HCT116 (cell line): ENCODE results near the gene TBC1D22B. TPM values are rescaled to one million over a fixed set of nuclear protein-coding genes. Genes with fewer than 3 reads are reported as not detected.

ENCODE experiments used
- ATAC-seq: fragments of 200-7000 bp; cut with Tn5 transposase; 2 replicates; pipeline ENCODE4 v1.9.1; 2020; ENCODE audit warnings: mild to moderate bottlenecking, moderate library complexity
- BruUV-seq: library from RNA; stranded (reverse); fragments of 400-500 nt; replicated peaks from 2 replicates; lab custom pipeline; 2021; lab: Mats Ljungman, UMichigan
- CTCF ChIA-PET: fragments of 300-600 bp; sonication (Branson Sonifier 250); formaldehyde crosslinking; loops from one replicate; lab custom pipeline; 2021; ENCODE audit warnings: antibody characterized with exemption; lab: Charles Lee
- POLR2A ChIA-PET: fragments of 300-600, 350-600 bp; sonication (Branson Sonifier 250); formaldehyde crosslinking; loops from one replicate; lab custom pipeline; 2021; ENCODE audit warnings: antibody characterized with exemption; lab: Charles Lee
- RAD21 ChIA-PET, 2 experiments: fragments of 300-600 bp; sonication (Branson Sonifier 250); formaldehyde crosslinking; loops; one replicate each; lab custom pipeline; 2023; ENCODE audit warnings: low total read pairs in 2 of 2; ENCODE audit not compliant: uncharacterized antibody in 2 of 2, unreplicated experiment in 2 of 2, low non-redundant PET in 1 of 2; lab: Charles Lee
- DNase-seq: peaks from one replicate; pipeline ENCODE4 v3.0.0-alpha.2; 2010; ENCODE audit warnings: low read depth, low spot score
- H2AFZ ChIP-seq: fragments of 200-600 bp; shearing (Covaris generic), sonication (generic); 2 replicates; pipeline ENCODE4 v1.6.1; 2017; ENCODE audit warnings: low read depth, mixed run types, mixed read lengths, antibody characterized with exemption, low read length; ENCODE audit not compliant: poor library complexity, severe bottlenecking
- H3K27ac ChIP-seq: 2 replicates; pipeline ENCODE4 v1.5.1; 2012; ENCODE audit warnings: low read depth, low read length
- H3K27me3 ChIP-seq: fragments of 200-600 bp; sonication (generic); 2 replicates; pipeline ENCODE4 v1.6.1; 2016; ENCODE audit warnings: mixed run types, low read length, mixed read lengths; ENCODE audit not compliant: insufficient read depth
- H3K36me3 ChIP-seq, 2 experiments: fragments of 200-500 bp in 1 of 2; fragments of 200-600 bp in 1 of 2; sonication (Bioruptor generic) in 1 of 2; sonication (generic) in 1 of 2; 2 replicates each; pipeline versions ENCODE4 v1.5.1 to v1.6.1; 2014 to 2016; ENCODE audit warnings: low read length in 2 of 2, inconsistent platforms in 1 of 2, mixed read lengths in 1 of 2, mixed run types in 1 of 2; ENCODE audit not compliant: insufficient read depth in 2 of 2, control insufficient read depth in 1 of 2
- H3K4me1 ChIP-seq, 2 experiments: fragments of 200-600 bp in 1 of 2; sonication (generic) in 1 of 2; 2 replicates each; pipeline versions ENCODE4 v1.5.1 to v1.6.1; 2012 to 2017; ENCODE audit warnings: low read length in 2 of 2, inconsistent platforms in 1 of 2, mild to moderate bottlenecking in 1 of 2, mixed read lengths in 1 of 2, mixed run types in 1 of 2, moderate library complexity in 1 of 2; ENCODE audit not compliant: insufficient read depth in 2 of 2, control insufficient read depth in 1 of 2
- H3K4me2 ChIP-seq: fragments of 200-600 bp; sonication (generic); 2 replicates; pipeline ENCODE4 v1.6.1; 2017; ENCODE audit warnings: mixed run types, low read length, mixed read lengths
- H3K4me3 ChIP-seq, 2 experiments: fragments of 200-600 bp in 1 of 2; sonication (generic) in 1 of 2; replicated peaks in 1 of 2; 2 replicates each; pipeline ENCODE4 v1.5.1; 2011 to 2016; ENCODE audit warnings: low read length in 2 of 2, control low read depth in 1 of 2, low read depth in 1 of 2, mild to moderate bottlenecking in 1 of 2, mixed read lengths in 1 of 2, mixed run types in 1 of 2
- H3K79me2 ChIP-seq: fragments of 200-600 bp; sonication (generic); 2 replicates; pipeline ENCODE4 v1.6.1; 2017; ENCODE audit warnings: mild to moderate bottlenecking, mixed run types, low read length, moderate library complexity, mixed read lengths; ENCODE audit not compliant: insufficient read depth
- H3K9ac ChIP-seq: fragments of 200-600 bp; sonication (generic); 2 replicates; pipeline ENCODE4 v1.6.1; 2016; ENCODE audit warnings: low read length, mixed read lengths
- H3K9me2 ChIP-seq: fragments of 200-600 bp; sonication (generic), shearing (Covaris generic); 2 replicates; pipeline ENCODE4 v1.6.1; 2017; ENCODE audit warnings: mixed run types, mild to moderate bottlenecking, moderate library complexity; ENCODE audit not compliant: insufficient read depth
- H3K9me3 ChIP-seq, 2 experiments: fragments of 200-500 bp in 1 of 2; fragments of 200-600 bp in 1 of 2; sonication (Bioruptor generic) in 1 of 2; sonication (generic) in 1 of 2; 2 replicates each; pipeline ENCODE4 v1.6.1; 2014 to 2017; ENCODE audit warnings: low read length in 2 of 2, mixed read lengths in 2 of 2, inconsistent platforms in 1 of 2, low read depth in 1 of 2, mild to moderate bottlenecking in 1 of 2, mixed run types in 1 of 2, moderate library complexity in 1 of 2; ENCODE audit not compliant: control insufficient read depth in 1 of 2, insufficient read depth in 1 of 2
- H4K20me1 ChIP-seq: fragments of 200-600 bp; sonication (generic), shearing (Covaris generic); 2 replicates; pipeline ENCODE4 v1.6.1; 2017; ENCODE audit warnings: mixed run types, mild to moderate bottlenecking, moderate library complexity; ENCODE audit not compliant: insufficient read depth
- CEBPB ChIP-seq: IDR thresholded peaks from 2 replicates; pipeline ENCODE4 v1.6.1; 2012; ENCODE audit warnings: low read depth
- ELF1 ChIP-seq: IDR thresholded peaks from 2 replicates; pipeline ENCODE4 v1.6.1; 2012; ENCODE audit warnings: low read depth, borderline replicate concordance
- EZH2 ChIP-seq: fragments of 200-600 bp; sonication (generic); IDR thresholded peaks from 2 replicates; pipeline ENCODE4 v1.6.1; 2017; ENCODE audit warnings: antibody characterized with exemption, mixed run types
- FOSL1 ChIP-seq: IDR thresholded peaks from 2 replicates; pipeline ENCODE4 v1.6.1; 2012; ENCODE audit warnings: low read depth
- JUND ChIP-seq: IDR thresholded peaks from 2 replicates; pipeline ENCODE4 v1.6.1; 2012
- RAD21 ChIP-seq: IDR thresholded peaks from 2 replicates; pipeline ENCODE4 v1.6.1; 2012; ENCODE audit warnings: low read depth, mild to moderate bottlenecking
- SRF ChIP-seq: IDR thresholded peaks from 2 replicates; pipeline ENCODE4 v1.6.1; 2012; ENCODE audit warnings: low read depth
- YY1 ChIP-seq: IDR thresholded peaks from 2 replicates; pipeline ENCODE4 v1.6.1; 2011; ENCODE audit warnings: low read length, low read depth, moderate library complexity, mild to moderate bottlenecking; ENCODE audit not compliant: insufficient replicate concordance; ENCODE audit errors: extremely low read depth
- ZFX ChIP-seq: fragments of 450-650 bp; IDR thresholded peaks from 2 replicates; pipeline ENCODE4 v1.6.1; 2017
- ZNF274 ChIP-seq: fragments of 200-500 bp; sonication (Bioruptor generic); IDR thresholded peaks from 2 replicates; pipeline ENCODE4 v1.6.1; 2014; ENCODE audit warnings: mild to moderate bottlenecking, low read depth, low read length, inconsistent platforms
- intact Hi-C: fragments of 100-400 bp; cut with micrococcal nuclease; formaldehyde crosslinking; loops from 2 replicates; pipeline ENCODE4 v1.10.0; 2022
- total RNA-seq: library from RNA; stranded (reverse); gene quantifications from one replicate; pipeline ENCODE4 v1.2.1, GENCODE V29; 2021; ENCODE audit not compliant: unreplicated experiment
- TF ChIP-seq, protein P1 (sequence below): IDR thresholded peaks from 2 replicates; pipeline ENCODE4 v1.6.1; 2012
- TF ChIP-seq, protein P2 (sequence below): IDR thresholded peaks from 2 replicates; pipeline ENCODE4 v1.6.1; 2012; ENCODE audit warnings: low read depth
- TF ChIP-seq, protein P3 (sequence below): IDR thresholded peaks from 2 replicates; pipeline ENCODE4 v1.6.1; 2012

The TBC1D22B gene
- total RNA-seq, 1 experiment from 2014 or later, result 9.1 TPM

GRCh38 chr6:37253486-37254007, 4.0 kb upstream of the TBC1D22B start:
- DNase-seq (no peak), ATAC-seq (no peak)
- no peaks in the 10 kb centered on the region for H3K9me3 ChIP-seq
- no TSS peak for BruUV-seq
- peaks cover 3 to 11% of the 10 kb centered on the region in 2 experiments; a peak in 3 of 4 replicates for H3K4me1 ChIP-seq
- H2AFZ ChIP-seq, result no peak overlapping the region
- intact Hi-C loops, result no loop called here
- no peaks in the 10 kb centered on the region for H4K20me1 ChIP-seq
- H3K36me3 ChIP-seq, result no peaks in the 10 kb centered on the region; a peak in 1 of 4 replicates
- no peaks in the 10 kb centered on the region for H3K9me2 ChIP-seq
- H3K27me3 ChIP-seq, result no peaks in the 10 kb centered on the region
- POLR2A ChIA-PET, result no interaction called here
- CTCF ChIA-PET, result no interaction called here
- no peak overlapping the region for H3K4me2 ChIP-seq
- RAD21 ChIA-PET, result no interaction called here
- TF ChIP-seq ZFX (no peak), JUND (no peak), SRF (no peak), RAD21 (no peak)
- TF ChIP-seq, protein P1, sequence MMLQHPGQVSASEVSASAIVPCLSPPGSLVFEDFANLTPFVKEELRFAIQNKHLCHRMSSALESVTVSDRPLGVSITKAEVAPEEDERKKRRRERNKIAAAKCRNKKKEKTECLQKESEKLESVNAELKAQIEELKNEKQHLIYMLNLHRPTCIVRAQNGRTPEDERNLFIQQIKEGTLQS, result no peak
- TF ChIP-seq, protein P2, sequence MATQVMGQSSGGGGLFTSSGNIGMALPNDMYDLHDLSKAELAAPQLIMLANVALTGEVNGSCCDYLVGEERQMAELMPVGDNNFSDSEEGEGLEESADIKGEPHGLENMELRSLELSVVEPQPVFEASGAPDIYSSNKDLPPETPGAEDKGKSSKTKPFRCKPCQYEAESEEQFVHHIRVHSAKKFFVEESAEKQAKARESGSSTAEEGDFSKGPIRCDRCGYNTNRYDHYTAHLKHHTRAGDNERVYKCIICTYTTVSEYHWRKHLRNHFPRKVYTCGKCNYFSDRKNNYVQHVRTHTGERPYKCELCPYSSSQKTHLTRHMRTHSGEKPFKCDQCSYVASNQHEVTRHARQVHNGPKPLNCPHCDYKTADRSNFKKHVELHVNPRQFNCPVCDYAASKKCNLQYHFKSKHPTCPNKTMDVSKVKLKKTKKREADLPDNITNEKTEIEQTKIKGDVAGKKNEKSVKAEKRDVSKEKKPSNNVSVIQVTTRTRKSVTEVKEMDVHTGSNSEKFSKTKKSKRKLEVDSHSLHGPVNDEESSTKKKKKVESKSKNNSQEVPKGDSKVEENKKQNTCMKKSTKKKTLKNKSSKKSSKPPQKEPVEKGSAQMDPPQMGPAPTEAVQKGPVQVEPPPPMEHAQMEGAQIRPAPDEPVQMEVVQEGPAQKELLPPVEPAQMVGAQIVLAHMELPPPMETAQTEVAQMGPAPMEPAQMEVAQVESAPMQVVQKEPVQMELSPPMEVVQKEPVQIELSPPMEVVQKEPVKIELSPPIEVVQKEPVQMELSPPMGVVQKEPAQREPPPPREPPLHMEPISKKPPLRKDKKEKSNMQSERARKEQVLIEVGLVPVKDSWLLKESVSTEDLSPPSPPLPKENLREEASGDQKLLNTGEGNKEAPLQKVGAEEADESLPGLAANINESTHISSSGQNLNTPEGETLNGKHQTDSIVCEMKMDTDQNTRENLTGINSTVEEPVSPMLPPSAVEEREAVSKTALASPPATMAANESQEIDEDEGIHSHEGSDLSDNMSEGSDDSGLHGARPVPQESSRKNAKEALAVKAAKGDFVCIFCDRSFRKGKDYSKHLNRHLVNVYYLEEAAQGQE, result no peak
- H3K4me3 ChIP-seq, result no peak overlapping the region
- peaks cover 8% of the 10 kb centered on the region for H3K79me2 ChIP-seq
- no peak overlapping the region for H3K9ac ChIP-seq
- no peak overlapping the region for H3K27ac ChIP-seq

- BruUV-seq, result no TSS peak
- no peak overlapping the region for H2AFZ ChIP-seq
- H3K4me3 ChIP-seq, result no peak overlapping the region
- RAD21 ChIA-PET, result no interaction called here
- CTCF ChIA-PET, result no interaction called here
- H3K27me3 ChIP-seq, result no peaks in the 10 kb centered on the region
- DNase-seq, result no peak
- H3K4me2 ChIP-seq, result no peak overlapping the region
- peaks cover 8 to 18% of the 10 kb centered on the region in 2 experiments; a peak in 3 of 4 replicates for H3K4me1 ChIP-seq
- no peak overlapping the region for H3K9ac ChIP-seq
- TF ChIP-seq ZNF274, result no peak
- TF ChIP-seq YY1, result no peak
- TF ChIP-seq, protein P3, sequence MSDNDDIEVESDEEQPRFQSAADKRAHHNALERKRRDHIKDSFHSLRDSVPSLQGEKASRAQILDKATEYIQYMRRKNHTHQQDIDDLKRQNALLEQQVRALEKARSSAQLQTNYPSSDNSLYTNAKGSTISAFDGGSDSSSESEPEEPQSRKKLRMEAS, result no peak
- no peak for TF ChIP-seq ELF1
- TF ChIP-seq FOSL1, result no peak
- no peak for TF ChIP-seq JUND
- no peak for TF ChIP-seq EZH2
- no peak for TF ChIP-seq CEBPB
- TF ChIP-seq RAD21, result no peak
- TF ChIP-seq, all 23 proteins: peak for 0
- intact Hi-C loops, result no loop called here
- POLR2A ChIA-PET, result no interaction called here
- peaks cover 22% of the 10 kb centered on the region for H3K79me2 ChIP-seq
- no peaks in the 10 kb centered on the region; a peak in 1 of 4 replicates for H3K36me3 ChIP-seq
- H3K9me2 ChIP-seq, result no peaks in the 10 kb centered on the region
- ATAC-seq, result no peak
- no peak overlapping the region for H3K27ac ChIP-seq
- no peaks in the 10 kb centered on the region for H4K20me1 ChIP-seq
- no peaks in the 10 kb centered on the region for H3K9me3 ChIP-seq
Observed at GRCh38 chr6:37254881-37255280, 2.7 kb upstream of the TBC1D22B start.
